Heart left ventricle (tissue), 13 donors: Measurements from ENCODE around the gene SLC44A5.

Source experiments
- POLR2A ChIP-seq, 2 donors: fragments of 450-650 bp; IDR thresholded peaks; one replicate each; pipeline ENCODE4 v1.6.1; 2017; ENCODE audit warnings: antibody characterized with exemption in 2 of 2, mild to moderate bottlenecking in 2 of 2, moderate library complexity in 2 of 2
- TF ChIP-seq, protein P1 (sequence below), 12 donors: fragments of 200-600 bp; sonication (generic) in 4 of 12; IDR thresholded peaks; one replicate each; pipeline versions ENCODE4 v1.5.0 to v1.8.0; 2018 to 2022; ENCODE audit warnings: antibody characterized with exemption in 12 of 12, mild to moderate bottlenecking in 5 of 12
- donor health status: ischemic (EF 13 %, LVEDD 7.1; RV severe dilation, severe dysfunction).
- donor health status: DM: no; HTN: yes; CAD: no.
- donor health status: DM: no; HTN: no; CAD: no.
- donor health status: ischemic (EF 25% LVEDD 6.9; RV normal size, moderate dysfunction).
- donor health status: ischemic (EF 25% LVEDD 5.7; RV mildly dilated, moderate dysfunction).
- donor health status: ischemic (EF 35%, LVEDD 5.7; RV mildly dilated, moderate dysfunction).
- donor health status: nonischemic (EF 11% LVEDD 7.7; RV severe dilation, severe dysfunction).
- donor health status: DM: yes; HTN: yes; CAD: no.
- donor health status: PGD.
- donor health status: ischemic (EF 29% LVEDD 5.4; RV normal size, mild dysfunction).
- donor health status: nonischemic (EF 23%, LVEDD 6.1; RV moderate dilation, normal function).

- TF ChIP-seq POLR2A (IDR thresholded peaks at IDR 0.05), result no peak
- TF ChIP-seq, protein P1, sequence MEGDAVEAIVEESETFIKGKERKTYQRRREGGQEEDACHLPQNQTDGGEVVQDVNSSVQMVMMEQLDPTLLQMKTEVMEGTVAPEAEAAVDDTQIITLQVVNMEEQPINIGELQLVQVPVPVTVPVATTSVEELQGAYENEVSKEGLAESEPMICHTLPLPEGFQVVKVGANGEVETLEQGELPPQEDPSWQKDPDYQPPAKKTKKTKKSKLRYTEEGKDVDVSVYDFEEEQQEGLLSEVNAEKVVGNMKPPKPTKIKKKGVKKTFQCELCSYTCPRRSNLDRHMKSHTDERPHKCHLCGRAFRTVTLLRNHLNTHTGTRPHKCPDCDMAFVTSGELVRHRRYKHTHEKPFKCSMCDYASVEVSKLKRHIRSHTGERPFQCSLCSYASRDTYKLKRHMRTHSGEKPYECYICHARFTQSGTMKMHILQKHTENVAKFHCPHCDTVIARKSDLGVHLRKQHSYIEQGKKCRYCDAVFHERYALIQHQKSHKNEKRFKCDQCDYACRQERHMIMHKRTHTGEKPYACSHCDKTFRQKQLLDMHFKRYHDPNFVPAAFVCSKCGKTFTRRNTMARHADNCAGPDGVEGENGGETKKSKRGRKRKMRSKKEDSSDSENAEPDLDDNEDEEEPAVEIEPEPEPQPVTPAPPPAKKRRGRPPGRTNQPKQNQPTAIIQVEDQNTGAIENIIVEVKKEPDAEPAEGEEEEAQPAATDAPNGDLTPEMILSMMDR (IDR thresholded peaks at IDR 0.05), result no peak
Observed at GRCh38 chr1:75575837-75576236, 35.1 kb downstream of the SLC44A5 start.
